ENCODE measurements around the gene FAM83C.

GRCh38 chr20:35280523-35280922 lies 11.7 kb downstream of the FAM83C start:
- TF ChIP-seq POLR2A (IDR thresholded peaks at IDR 0.05) (no peak), CTCF (IDR thresholded peaks at IDR 0.05) (no peak), POLR2AphosphoS5 (IDR thresholded peaks at IDR 0.05) (no peak)
